ENCODE measurements around the gene WWC2.

WWC2 gene

GRCh38 chr4:183254162-183254561 lies 155.1 kb downstream of the WWC2 start:
- Histone ChIP-seq H3K4me3 (ENCODE audit: low read depth, low read length) (no peak overlapping the region), H3K36me3 (ENCODE audit: control insufficient read depth, insufficient read depth, low read length) (no peaks in the 10 kb centered on the region), H3K79me2 (no peaks in the 10 kb centered on the region), H3K9me3 (ENCODE audit: control insufficient read depth, low read length) (no peaks in the 10 kb centered on the region), H3K27me3 (ENCODE audit: control insufficient read depth, insufficient read depth, low read length) (no peaks in the 10 kb centered on the region), H3K4me2 (ENCODE audit: low read length) (no peak overlapping the region), H2AFZ (no peak overlapping the region), H3K27ac (no peak overlapping the region), H3K4me1 (no peaks in the 10 kb centered on the region), H3K9ac (no peak overlapping the region)
- no peak for TF ChIP-seq CTCF (IDR thresholded peaks at IDR 0.05)

GRCh38 chr4:183255487-183255886 lies 156.4 kb downstream of the WWC2 start:
- no peak overlapping the region for H3K27ac ChIP-seq
- no peaks in the 10 kb centered on the region for H3K79me2 ChIP-seq
- H3K36me3 ChIP-seq (ENCODE audit: control insufficient read depth, insufficient read depth, low read length), result no peaks in the 10 kb centered on the region
- no peak overlapping the region for H3K4me2 ChIP-seq (ENCODE audit: low read length)
- no peaks in the 10 kb centered on the region for H3K4me1 ChIP-seq
- no peak overlapping the region for H3K4me3 ChIP-seq (ENCODE audit: low read depth, low read length)
- TF ChIP-seq CTCF (IDR thresholded peaks at IDR 0.05), result no peak
- no peaks in the 10 kb centered on the region for H3K9me3 ChIP-seq (ENCODE audit: control insufficient read depth, low read length)
- H2AFZ ChIP-seq, result no peak overlapping the region
- H3K9ac ChIP-seq, result no peak overlapping the region
- no peaks in the 10 kb centered on the region for H3K27me3 ChIP-seq (ENCODE audit: control insufficient read depth, insufficient read depth, low read length)

- H2AFZ ChIP-seq, result no peak overlapping the region
- H3K27ac ChIP-seq, result no peak overlapping the region
- H3K4me1 ChIP-seq, result no peaks in the 10 kb centered on the region
- no peaks in the 10 kb centered on the region for H3K79me2 ChIP-seq
- H3K36me3 ChIP-seq (ENCODE audit: control insufficient read depth, insufficient read depth, low read length), result no peaks in the 10 kb centered on the region
- no peak overlapping the region for H3K9ac ChIP-seq
- no peak for TF ChIP-seq CTCF (IDR thresholded peaks at IDR 0.05)
- H3K9me3 ChIP-seq (ENCODE audit: control insufficient read depth, low read length), result no peaks in the 10 kb centered on the region
- H3K4me3 ChIP-seq (ENCODE audit: low read depth, low read length), result no peak overlapping the region
- H3K27me3 ChIP-seq (ENCODE audit: control insufficient read depth, insufficient read depth, low read length), result no peaks in the 10 kb centered on the region
- no peak overlapping the region for H3K4me2 ChIP-seq (ENCODE audit: low read length)
Measured at GRCh38 chr4:183256343-183256742, 157.3 kb downstream of the WWC2 start.

GRCh38 chr4:183256756-183257385 lies 157.8 kb downstream of the WWC2 start:
- Histone ChIP-seq H3K4me2 (ENCODE audit: low read length) (no peak overlapping the region), H3K4me1 (peaks cover under 1% of the 10 kb centered on the region), H3K9ac (no peak overlapping the region), H2AFZ (no peak overlapping the region), H3K27me3 (ENCODE audit: control insufficient read depth, insufficient read depth, low read length) (no peaks in the 10 kb centered on the region), H3K79me2 (no peaks in the 10 kb centered on the region), H3K9me3 (ENCODE audit: control insufficient read depth, low read length) (no peaks in the 10 kb centered on the region), H3K4me3 (ENCODE audit: low read depth, low read length) (no peak overlapping the region), H3K27ac (no peak overlapping the region), H3K36me3 (ENCODE audit: control insufficient read depth, insufficient read depth, low read length) (no peaks in the 10 kb centered on the region)
- peak; percentile 27 for TF ChIP-seq CTCF (IDR thresholded peaks at IDR 0.05)

- TF ChIP-seq CTCF (IDR thresholded peaks at IDR 0.05), result no peak
Measured at GRCh38 chr4:183257808-183258207, 158.8 kb downstream of the WWC2 start.

More at GRCh38 chr4:183257808-183258207, 158.8 kb downstream of the WWC2 start:
- Histone ChIP-seq H3K27me3 (ENCODE audit: control insufficient read depth, insufficient read depth, low read length) (no peaks in the 10 kb centered on the region), H3K4me3 (ENCODE audit: low read depth, low read length) (no peak overlapping the region), H3K4me1 (peaks cover 4% of the 10 kb centered on the region), H3K36me3 (ENCODE audit: control insufficient read depth, insufficient read depth, low read length) (no peaks in the 10 kb centered on the region), H3K9ac (no peak overlapping the region), H2AFZ (no peak overlapping the region), H3K27ac (no peak overlapping the region), H3K79me2 (no peaks in the 10 kb centered on the region), H3K9me3 (ENCODE audit: control insufficient read depth, low read length) (no peaks in the 10 kb centered on the region), H3K4me2 (ENCODE audit: low read length) (no peak overlapping the region)

All from parathyroid adenoma (tissue), 2 donors.